HG02884 (cell line): Measurements from ENCODE around the gene NAGK.
"Not testable (repeated sequence)": the region's sequence is repeated elsewhere in the genome, so short reads cannot be mapped to it uniquely, and the experiment has no call there.

Experiments used
- ATAC-seq: cut with Tn5 transposase; IDR thresholded peaks from one replicate; pipeline ENCODE4 v1.9.1; 2021; ENCODE audit warnings: mild to moderate bottlenecking, moderate library complexity; ENCODE audit not compliant: unreplicated experiment

The NAGK gene

DNA sequence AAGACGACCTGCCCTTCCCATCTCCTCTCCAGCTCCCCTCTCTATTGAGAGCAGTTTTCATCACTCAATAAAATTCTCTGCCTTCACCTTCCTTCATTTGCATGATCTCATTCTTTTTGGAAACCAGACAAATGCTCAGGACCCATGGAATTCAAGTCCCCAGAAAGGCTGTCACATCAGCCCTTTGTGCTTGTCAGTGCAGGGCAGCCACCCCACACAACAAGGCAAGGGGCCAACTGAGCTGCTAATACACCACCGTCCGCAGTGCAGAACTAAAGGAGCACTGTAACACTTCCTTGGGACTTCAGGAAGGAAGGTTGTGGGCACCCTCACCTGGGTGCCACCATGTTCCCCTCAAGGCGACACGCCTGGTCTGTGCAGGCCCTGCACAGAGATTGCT is 35.4 kb downstream of the NAGK start:
- ATAC-seq, result no peak

DNA sequence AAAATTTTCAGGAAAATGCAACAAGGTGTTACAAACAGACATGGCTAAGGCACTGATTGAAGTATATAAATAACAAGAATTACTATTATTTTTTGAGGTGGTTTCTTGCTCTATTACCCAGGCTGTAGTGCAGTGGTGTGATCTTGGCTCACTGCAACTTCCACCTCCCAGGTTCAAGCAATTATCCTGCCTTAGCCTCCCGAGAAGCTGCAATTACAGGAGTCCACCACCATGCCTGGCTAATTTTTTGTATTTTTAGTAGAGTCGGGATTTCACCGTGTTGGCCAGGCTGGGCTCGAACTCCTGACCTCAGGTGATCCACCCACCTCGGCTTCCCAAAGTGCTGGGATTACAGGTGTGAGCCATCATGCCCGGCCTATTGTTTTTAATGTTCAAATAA is 38.0 kb downstream of the NAGK start:
- ATAC-seq, result not testable (repeated sequence)

DNA sequence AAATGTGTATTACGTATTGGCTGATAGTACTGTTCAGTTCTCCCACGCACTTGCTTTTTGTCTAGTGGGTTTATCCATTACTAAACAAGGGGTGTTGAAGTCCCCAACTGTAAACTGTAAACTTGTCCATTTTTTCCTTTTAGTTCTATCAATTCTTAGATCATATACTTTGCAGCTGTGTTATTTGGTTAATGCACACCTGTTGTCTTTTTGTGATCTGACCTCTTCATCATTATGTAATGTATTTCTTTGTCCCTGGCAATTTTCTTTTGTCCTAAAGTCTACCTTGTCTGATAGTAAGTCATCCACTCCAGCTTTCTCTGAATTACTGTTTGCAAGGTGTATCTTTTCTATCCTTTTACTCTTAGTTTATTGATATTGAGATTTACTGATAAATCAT is 39.6 kb downstream of the NAGK start:
- ATAC-seq, result no peak

DNA sequence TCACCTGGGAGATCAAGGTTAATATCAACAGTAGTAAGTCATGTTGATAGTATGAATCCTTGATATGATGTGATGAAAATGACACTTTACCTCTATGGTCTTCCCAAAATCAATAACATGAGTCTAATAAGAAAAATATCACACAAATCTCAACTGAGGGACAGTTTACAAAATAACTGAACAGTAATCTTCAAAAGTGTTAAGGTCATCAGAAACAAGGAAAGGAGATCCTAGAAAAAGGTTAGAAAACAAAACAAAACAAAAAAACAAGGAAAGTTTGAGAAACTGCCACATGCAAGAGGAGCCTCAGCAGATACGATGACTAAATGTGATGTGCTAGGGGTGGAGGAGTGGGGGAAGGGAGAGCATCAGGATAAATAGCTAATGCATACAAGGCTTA is 45.4 kb downstream of the NAGK start:
- ATAC-seq, result no peak

DNA sequence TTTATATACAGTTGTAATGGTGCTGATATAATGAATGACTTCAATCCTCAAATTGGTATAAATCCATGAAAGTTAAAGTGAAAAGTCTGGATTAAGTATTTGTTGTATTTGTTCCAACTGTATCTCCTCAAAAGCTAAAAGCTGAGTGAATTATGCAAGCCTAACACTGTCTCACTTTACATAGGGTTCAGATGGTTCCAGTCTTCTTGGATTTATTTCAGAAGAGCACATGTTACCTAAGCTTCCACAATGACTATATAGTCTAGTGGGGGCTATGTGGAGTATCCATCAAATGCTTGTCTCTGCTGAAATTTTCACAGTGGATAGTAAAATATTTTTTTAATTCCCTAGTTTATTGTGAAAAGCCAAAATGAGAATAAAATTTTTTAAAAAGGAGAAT is 48.6 kb downstream of the NAGK start:
- no peak for ATAC-seq

DNA sequence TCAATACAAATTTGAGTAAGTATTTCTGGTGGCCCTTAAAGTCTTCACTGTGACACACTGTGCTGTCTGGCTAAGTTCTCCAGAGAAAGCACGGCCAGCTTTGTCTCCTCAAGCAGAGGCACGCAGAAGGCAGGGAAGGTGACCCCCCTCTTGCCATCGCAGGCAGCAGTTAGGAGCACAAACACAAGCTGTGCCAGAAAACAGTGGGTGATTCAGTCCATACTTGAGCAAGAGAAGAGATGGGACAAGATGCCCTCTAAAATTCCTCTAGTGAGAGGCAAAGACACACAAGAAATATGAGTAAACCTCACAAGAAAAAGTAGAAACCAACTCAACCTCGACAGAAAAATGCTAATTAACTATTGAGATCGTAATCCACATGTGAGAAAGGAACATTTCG is 51.7 kb downstream of the NAGK start:
- ATAC-seq, result no peak

DNA sequence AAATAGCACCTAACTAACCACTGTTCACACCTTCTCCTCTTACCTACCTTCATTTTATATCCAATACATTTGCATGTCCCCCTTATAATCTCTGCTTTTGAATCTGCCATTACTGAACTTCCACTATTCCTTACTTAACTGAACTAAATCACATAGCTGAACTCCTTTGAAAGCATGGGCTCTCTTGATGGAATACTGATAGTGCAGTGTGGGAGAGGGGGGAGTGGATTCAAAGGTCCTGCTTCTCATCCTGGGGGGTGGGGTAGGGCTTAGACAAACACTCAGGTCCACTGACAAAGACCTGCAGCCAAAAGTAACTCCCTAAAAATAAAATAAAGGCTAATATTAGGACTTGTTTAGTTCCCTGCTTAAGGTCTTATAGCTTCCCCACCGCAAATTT is 53.0 kb downstream of the NAGK start:
- ATAC-seq, result no peak

DNA sequence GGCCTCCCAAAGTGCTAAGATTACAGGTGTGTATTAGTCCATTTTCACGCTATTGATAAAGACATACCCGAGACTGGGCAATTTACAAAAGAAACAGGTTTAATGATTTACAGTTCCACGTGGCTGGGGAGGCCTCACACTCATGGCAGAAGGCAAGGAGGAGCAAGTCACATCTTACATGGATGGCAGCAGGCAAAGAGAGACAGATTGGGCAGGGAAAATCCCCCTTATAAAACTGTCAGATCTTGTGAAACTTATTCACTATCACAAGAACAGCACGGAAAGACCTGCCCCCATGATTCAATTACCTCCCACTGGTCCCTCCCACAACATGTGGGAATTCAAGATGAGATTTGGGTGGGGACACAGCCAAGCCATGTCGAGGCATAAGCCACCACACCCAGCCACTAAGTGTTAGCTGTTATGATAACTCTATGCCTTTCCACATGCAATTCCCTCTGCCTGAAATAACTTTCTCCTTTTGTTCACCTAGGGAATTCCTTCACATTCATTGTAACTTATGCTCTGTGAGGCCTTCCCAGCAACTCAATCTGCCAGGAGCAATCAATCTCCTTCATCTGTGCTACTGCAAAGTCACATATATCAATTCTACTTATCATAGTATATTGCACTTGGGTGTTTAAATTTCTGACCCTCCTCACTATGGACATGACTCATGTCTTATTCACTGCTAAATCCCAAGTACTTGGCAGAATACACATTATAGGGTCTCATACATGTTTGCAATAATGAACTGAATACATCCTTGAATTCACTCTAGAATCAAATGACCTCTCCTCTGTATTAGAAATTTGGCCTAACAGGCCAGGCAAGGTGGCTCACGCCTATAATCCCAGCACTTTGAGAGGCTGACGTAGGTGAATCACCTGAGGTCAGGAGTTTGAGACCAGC is 54.2 kb downstream of the NAGK start:
- no peak for ATAC-seq

DNA sequence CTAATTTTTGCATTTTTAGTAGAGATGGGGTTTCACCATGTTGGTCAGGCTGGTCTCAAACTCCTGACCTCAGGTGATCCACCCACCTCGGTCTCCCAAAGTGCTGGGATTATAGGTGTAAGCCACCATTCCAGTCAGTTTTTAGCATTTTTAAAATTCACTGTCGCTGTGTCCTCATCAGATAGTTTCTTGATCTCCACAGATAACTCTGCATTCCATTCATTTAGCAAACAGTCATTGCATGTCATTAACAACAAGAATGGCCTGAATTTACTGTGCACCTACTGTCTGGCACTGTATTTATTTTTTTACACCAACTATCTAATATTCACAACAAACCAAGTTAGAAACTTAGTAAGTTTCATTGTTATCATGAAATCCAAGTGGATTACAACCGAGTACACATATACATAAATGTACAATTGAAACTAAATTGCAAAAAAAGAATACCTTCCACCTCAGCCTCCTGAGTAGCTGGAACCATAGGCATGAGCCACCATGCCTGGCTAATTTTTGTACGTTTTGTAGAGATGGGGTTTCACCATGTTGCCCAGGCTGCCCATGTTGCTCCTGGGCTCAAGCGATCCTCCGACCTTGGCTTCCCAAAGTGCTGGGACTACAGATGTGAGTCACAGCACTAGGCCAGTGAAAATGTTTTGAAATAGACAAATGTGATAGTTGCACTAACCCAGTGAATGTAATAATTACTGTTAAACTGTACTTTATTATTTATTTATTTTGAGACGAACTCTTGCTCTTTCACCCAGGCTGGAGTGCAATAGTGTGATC is 57.3 kb downstream of the NAGK start:
- ATAC-seq, result no peak

DNA sequence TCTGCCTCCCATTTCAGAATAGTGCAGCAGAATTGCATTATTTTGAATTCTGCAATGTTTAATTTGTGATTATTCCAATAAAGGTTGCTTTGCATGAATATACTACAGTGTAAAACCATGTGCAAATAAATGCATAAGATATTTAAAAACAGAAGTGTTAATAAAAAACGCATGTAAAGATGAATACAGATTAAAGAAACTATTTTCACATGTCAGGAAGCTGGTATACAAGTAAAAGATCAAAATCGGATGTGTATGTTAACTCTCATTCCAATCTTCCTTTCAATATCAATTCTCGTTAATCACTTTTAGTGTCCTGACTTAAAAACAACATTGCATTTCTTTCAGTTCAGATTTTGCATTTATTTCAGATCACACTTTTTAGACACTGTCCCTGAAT is 58.5 kb downstream of the NAGK start:
- ATAC-seq, result no peak
